HG03097 (cell line): Measurements from ENCODE around the gene EIF4E2.
A peak's percentile ranks its signal among the peaks of the same experiment; 100 is the strongest.

Source experiments
- ATAC-seq: cut with Tn5 transposase; IDR thresholded peaks from one replicate; pipeline ENCODE4 v1.9.1; 2021; ENCODE audit not compliant: unreplicated experiment, low FRiP score

The EIF4E2 gene

GRCh38 chr2:232550354-232551249, at the start of gene EIF4E2, which contains the start of gene TIGD1:
Gene EIF4E2, plus strand, starts transcription at chr2:232550689. Its CDS starts 36 bp downstream, at chr2:232550725.
Gene TIGD1, minus strand, starts transcription at chr2:232550557. Its CDS starts 675 bp downstream, at chr2:232549882.
- ATAC-seq: peak; percentile 91

GRCh38 chr2:232501331-232501771, 49.1 kb upstream of the EIF4E2 start:
- no peak for ATAC-seq

GRCh38 chr2:232501794-232502390, 48.6 kb upstream of the EIF4E2 start:
- no peak for ATAC-seq

- no peak for ATAC-seq
Measured at GRCh38 chr2:232502511-232502910, 48.0 kb upstream of the EIF4E2 start.

GRCh38 chr2:232502911-232503808, 47.3 kb upstream of the EIF4E2 start:
- ATAC-seq: no peak

GRCh38 chr2:232503809-232504323, 46.6 kb upstream of the EIF4E2 start:
- ATAC-seq: no peak

GRCh38 chr2:232504438-232504837, 46.1 kb upstream of the EIF4E2 start:
- ATAC-seq: no peak

GRCh38 chr2:232505856-232506255, 44.6 kb upstream of the EIF4E2 start:
- ATAC-seq: no peak

GRCh38 chr2:232506709-232507108, 43.8 kb upstream of the EIF4E2 start:
- ATAC-seq: no peak

- ATAC-seq: no peak
Measured at GRCh38 chr2:232508251-232508650, 42.2 kb upstream of the EIF4E2 start.

- no peak for ATAC-seq
Measured at GRCh38 chr2:232511336-232511890, 39.1 kb upstream of the EIF4E2 start.

GRCh38 chr2:232512602-232513001, 37.9 kb upstream of the EIF4E2 start:
- ATAC-seq: no peak

GRCh38 chr2:232513353-232513752, 37.1 kb upstream of the EIF4E2 start:
- ATAC-seq: no peak

- no peak for ATAC-seq
Measured at GRCh38 chr2:232515639-232516038, 34.9 kb upstream of the EIF4E2 start.

GRCh38 chr2:232516551-232516950, 33.9 kb upstream of the EIF4E2 start:
- ATAC-seq: no peak

GRCh38 chr2:232518844-232519243, 31.6 kb upstream of the EIF4E2 start:
- ATAC-seq: no peak

- no peak for ATAC-seq
Measured at GRCh38 chr2:232519581-232520438, 30.7 kb upstream of the EIF4E2 start, which contains the start of gene PRSS56. Gene PRSS56, plus strand, starts transcription at chr2:232520388. Its CDS starts 211 bp downstream, at chr2:232520599.

GRCh38 chr2:232520489-232520888, 30.0 kb upstream of the EIF4E2 start:
- ATAC-seq: no peak

- ATAC-seq: no peak
Measured at GRCh38 chr2:232521098-232521497, 29.4 kb upstream of the EIF4E2 start.
